Ectodermal cell (in vitro differentiated cells): ENCODE measurements around the gene S100P.
"Not testable (repeated sequence)": the region's sequence is repeated elsewhere in the genome, so short reads cannot be mapped to it uniquely, and the experiment has no call there.

Source experiments
- H3K27ac ChIP-seq: 2 replicates; pipeline ENCODE4 v1.7.0; 2013; ENCODE audit warnings: mild to moderate bottlenecking, low read depth, low read length; ENCODE audit not compliant: insufficient read depth, poor library complexity, severe bottlenecking
- H3K27me3 ChIP-seq: 2 replicates; pipeline ENCODE4 v1.7.0; 2013; ENCODE audit warnings: mild to moderate bottlenecking, low read length; ENCODE audit not compliant: insufficient read depth, control insufficient read depth, poor library complexity, severe bottlenecking
- H3K36me3 ChIP-seq: one replicate; pipeline ENCODE4 v1.7.0; 2013; ENCODE audit warnings: low read length; ENCODE audit not compliant: control insufficient read depth, insufficient read depth
- H3K4me1 ChIP-seq: one replicate; pipeline ENCODE4 v1.7.0; 2013; ENCODE audit warnings: low read length; ENCODE audit not compliant: control insufficient read depth, insufficient read depth
- H3K4me3 ChIP-seq: 2 replicates; pipeline ENCODE4 v1.7.0; 2013; ENCODE audit warnings: low read depth, low read length, control low read depth; ENCODE audit not compliant: insufficient read depth
- H3K9me3 ChIP-seq: 2 replicates; pipeline ENCODE4 v1.7.0; 2013; ENCODE audit warnings: mild to moderate bottlenecking, low read length, moderate library complexity; ENCODE audit not compliant: control insufficient read depth
- WGBS, 2 experiments: methylation state at CpG; one replicate each; pipeline ENCODE4 v1.1.7; 2013; ENCODE audit warnings: missing lambda C conversion rate in 2 of 2; 5-methylcytosine and 5-hydroxymethylcytosine counted together

S100P gene

DNA sequence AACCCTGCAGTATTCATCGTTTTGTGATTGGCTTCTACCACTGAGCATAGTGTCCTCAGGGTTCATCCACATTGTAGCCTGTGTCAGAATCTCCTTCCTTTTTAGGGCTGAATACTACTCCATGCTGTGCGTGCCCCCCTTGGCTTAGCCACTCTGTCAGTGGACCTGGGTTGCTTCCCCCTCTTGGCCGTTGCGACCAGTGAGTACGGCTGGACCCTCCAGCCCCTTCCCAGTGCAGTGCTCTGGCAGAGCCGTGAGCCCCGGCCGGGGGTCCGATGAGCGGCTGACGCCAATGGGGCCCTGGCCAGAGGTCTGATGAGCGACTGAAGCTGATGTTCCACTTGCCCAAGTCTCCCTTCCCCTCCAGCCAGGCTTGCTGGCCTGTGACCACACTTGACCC lies 29.2 kb downstream of the S100P start:
- Histone ChIP-seq H3K27ac (no peak overlapping the region), H3K36me3 (no peaks in the 10 kb centered on the region), H3K9me3 (no peaks in the 10 kb centered on the region), H3K4me3 (no peak overlapping the region), H3K4me1 (no peaks in the 10 kb centered on the region), H3K27me3 (no peaks in the 10 kb centered on the region)
- WGBS, 2 experiments, result 94 to 95% methylated on average over 12 of the region's 12 CpGs

DNA sequence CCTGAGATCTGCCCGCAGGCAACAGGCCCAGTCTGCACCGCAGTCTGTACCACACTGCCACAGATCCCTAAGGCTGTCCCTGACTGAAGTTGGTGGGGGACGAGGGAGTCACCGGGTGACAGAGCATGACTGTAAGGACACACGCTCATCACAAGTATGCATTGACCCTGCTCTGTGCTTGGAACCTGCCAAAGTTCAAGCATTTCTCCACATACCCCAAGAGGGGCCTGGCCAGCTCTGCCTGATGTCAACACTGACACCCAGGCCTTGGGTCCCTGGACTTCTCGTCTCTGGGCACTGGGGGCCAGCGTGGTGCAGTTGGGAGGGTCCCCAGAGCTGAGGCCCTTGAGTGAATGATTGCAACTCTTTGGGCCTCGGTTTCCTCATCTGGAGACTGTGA lies 30.2 kb downstream of the S100P start:
- no peaks in the 10 kb centered on the region for H3K36me3 ChIP-seq
- H3K27me3 ChIP-seq, result no peaks in the 10 kb centered on the region
- H3K4me1 ChIP-seq, result no peaks in the 10 kb centered on the region
- H3K27ac ChIP-seq, result no peak overlapping the region
- H3K4me3 ChIP-seq, result no peak overlapping the region
- 91 to 93% methylated on average over 8 of the region's 8 CpGs for WGBS, 2 experiments
- H3K9me3 ChIP-seq, result no peaks in the 10 kb centered on the region

DNA sequence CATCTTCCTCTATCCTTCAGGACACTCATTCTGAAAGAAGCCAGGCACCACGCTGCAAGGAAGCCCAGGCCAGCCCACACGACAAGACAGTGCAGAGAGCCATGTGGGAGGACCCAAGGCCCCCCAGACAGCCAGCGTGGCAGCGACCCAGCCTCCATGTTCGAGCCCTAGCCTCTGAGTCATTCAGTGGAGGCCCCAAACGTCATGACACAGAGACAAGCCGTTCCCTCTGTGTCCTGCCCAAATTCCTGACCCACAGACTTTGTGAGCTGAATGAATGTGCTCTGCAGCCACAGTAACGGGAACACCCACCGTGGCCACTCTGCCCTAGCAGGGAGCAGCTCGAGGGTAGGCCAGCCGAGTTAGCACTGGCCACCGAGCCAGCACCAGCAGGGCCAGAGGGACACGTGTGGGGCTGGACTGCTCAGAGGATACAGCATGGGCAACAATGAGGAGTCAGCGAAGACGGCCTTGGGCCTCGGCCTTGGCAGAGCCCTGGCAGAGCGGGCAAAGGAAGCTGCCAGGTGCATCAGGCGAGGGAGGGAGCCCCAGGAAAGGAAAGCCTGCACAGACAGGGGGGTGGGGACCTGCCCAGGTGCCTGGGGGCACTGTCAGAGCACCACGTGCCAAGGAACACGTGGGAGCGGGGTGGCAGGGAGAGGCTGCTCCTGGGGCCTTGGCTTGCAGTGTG lies 30.9 kb downstream of the S100P start:
- Histone ChIP-seq H3K9me3 (no peaks in the 10 kb centered on the region), H3K4me3 (no peak overlapping the region), H3K36me3 (no peaks in the 10 kb centered on the region), H3K27ac (no peak overlapping the region), H3K27me3 (no peaks in the 10 kb centered on the region), H3K4me1 (no peaks in the 10 kb centered on the region)
- WGBS, 2 experiments, result 90% methylated on average over 21 of the region's 21 CpGs

DNA sequence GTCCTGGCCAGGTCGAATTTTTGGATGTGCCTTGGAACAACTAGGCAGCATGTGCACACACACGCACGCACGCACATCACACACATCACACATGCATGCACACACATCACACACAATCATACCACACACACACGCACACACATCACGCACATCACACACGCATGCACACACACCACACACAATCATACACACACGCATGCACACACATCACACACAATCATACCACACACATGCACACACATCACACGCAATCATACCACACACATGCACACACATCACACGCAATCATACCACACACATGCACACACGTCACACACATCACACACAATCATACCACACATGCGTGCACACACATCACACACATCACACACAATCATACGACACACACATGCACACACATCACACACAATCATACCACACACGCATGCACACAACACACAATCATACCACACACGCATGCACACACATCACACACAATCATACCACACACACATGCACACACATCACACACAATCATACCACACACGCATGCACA lies 31.8 kb downstream of the S100P start:
- not testable (repeated sequence) for H3K36me3 ChIP-seq, H3K4me3 ChIP-seq, H3K27ac ChIP-seq, H3K27me3 ChIP-seq, H3K4me1 ChIP-seq, H3K9me3 ChIP-seq
- WGBS, 2 experiments, result 90% methylated on average over 15 of the region's 16 CpGs

DNA sequence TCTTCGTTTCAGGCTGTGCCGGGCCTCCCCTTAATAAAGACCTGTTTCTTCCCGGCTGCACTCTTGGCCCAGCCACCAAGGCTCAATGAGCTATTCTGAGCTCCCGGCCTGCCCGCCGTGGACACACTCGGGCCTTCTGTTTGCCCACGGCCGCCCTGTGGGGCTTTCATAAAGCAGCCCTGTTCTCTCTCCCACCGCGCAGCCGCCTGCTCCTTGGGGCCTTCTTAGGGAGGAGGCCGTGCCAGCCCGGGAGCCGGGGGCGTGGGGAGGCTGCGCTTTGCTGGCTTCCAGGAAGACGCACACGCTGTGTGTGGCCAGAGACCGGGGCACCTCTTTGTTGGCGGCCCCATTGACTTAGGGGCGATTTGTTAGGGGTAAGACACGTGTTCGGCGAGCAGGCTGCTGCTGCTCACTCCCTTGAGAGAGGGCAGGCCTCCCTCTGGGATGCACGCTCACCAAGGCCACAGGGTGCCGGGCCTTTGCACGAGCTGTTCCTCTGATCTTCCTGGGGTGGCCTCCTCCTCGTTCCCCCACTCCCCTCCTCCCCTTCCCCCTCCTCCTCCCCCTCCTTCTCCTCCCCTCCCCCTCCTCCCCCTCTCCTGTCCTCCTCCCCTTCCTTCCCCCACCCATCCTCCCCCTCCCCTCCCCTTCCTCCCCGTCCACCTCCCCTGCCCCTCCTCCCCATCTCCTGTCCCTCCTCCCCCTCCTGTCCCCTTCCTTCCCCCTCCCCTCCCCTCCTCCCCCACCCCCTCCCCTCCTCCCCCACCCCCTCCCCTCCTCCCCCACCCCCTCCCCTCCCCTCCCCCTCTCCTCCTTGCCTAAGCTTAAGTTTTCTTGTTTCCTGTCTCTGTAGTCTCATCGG lies 33.6 kb downstream of the S100P start:
- no peaks in the 10 kb centered on the region for H3K4me1 ChIP-seq
- H3K4me3 ChIP-seq, result peak overlapping the region; percentile 10
- peak overlapping the region; percentile 69 for H3K27ac ChIP-seq
- no peaks in the 10 kb centered on the region for H3K9me3 ChIP-seq
- WGBS, 2 experiments, result 28 to 31% methylated on average over 29 to 30 of the region's 31 CpGs
- H3K36me3 ChIP-seq, result no peaks in the 10 kb centered on the region
- no peaks in the 10 kb centered on the region for H3K27me3 ChIP-seq

DNA sequence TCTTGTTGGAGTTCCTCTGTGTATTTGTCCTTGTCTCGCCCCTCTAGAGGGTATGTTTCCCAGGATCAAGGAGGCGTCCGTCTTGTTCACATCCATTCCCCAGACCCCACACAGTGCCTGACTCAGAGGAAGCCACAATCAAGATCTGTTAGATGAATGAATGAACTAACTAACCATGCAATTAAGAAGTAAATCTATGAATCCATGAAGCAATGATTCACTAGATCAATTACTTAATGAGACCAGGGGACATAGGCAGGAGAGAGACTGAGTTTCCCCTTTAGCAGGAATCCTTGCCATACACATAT lies 34.2 kb downstream of the S100P start:
- Histone ChIP-seq H3K36me3 (no peaks in the 10 kb centered on the region), H3K27ac (no peak overlapping the region), H3K4me1 (peaks cover 4% of the 10 kb centered on the region), H3K4me3 (no peak overlapping the region), H3K27me3 (no peaks in the 10 kb centered on the region), H3K9me3 (no peaks in the 10 kb centered on the region)
- WGBS, 2 experiments, result 57 to 60% methylated on average over 3 of the region's 3 CpGs

DNA sequence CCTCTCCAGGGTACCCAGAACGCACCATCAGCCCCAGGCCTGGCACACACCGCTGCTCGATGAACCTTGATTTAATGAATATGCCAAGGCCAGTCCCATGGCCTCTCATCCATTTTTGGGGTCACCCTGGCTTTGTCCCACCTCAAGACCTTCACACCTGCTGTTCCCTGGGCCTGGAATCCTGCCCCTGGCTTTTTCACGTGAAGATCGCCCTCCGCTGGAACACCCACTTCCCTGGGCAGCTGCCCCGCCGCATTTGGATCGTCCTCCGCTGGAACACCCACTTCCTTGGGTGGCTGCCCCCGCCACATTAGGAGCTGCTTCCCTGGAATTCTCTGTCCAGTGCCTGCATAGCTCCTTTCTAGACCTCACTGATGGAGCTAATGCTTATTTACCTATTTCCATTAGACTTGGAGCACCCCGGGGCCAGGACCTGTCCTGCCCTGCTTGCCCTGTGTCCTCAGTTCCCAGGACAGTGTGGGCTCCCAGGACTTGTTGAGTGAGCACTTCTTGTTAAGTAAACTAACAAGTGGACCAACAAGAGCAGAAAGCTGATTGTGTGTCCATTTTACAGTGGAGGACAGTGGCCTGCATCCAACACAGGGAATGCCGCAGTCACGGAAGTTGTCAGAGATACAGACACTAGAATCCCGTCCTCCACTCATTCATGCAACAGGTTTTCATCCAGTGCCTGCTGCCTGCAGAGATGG lies 34.8 kb downstream of the S100P start:
- Histone ChIP-seq H3K36me3 (no peaks in the 10 kb centered on the region), H3K9me3 (no peaks in the 10 kb centered on the region)
- 90 to 91% methylated on average over 15 of the region's 15 CpGs for WGBS, 2 experiments

DNA sequence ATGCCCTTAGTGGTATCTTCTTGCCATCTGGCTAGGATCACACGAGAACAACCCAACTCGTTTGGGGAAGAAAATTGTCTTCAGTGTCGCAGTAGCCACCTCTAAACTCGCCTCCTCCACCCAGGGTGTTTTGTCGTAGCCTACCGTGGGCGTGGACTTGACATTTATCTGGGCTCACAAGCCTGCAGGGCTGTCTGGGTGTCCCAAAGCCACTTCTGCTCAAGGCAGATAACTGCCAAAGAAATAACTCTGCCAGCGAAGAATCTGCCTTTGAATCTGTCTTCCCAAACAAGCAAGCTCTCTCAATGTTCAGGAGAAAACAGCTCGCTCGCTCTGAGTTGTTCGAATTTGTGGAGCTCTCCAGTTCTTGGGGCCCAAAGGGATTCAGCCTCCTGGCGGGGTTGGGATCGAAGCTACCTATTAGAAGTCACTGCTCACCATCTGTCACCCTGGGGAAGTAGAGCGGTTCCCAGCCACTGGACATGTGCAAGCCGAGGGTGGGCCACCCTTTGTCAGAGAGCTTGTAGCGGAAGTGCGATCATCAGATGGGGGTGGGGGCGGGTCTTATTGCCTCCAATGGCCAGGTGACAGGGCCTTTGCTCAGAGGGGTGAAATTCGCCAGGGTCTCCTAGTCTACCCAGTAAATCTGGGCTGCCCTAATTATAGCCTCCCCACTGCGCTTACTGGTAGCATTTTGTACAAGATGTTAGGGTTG lies 37.1 kb downstream of the S100P start:
- H3K36me3 ChIP-seq, result no peaks in the 10 kb centered on the region
- H3K4me1 ChIP-seq, result peaks cover 4% of the 10 kb centered on the region
- H3K9me3 ChIP-seq, result no peaks in the 10 kb centered on the region
- 88 to 89% methylated on average over 20 of the region's 20 CpGs for WGBS, 2 experiments
- no peak overlapping the region for H3K4me3 ChIP-seq
- H3K27me3 ChIP-seq, result no peaks in the 10 kb centered on the region
- H3K27ac ChIP-seq, result no peak overlapping the region

More for the DNA sequence above, 34.8 kb downstream of the S100P start:
- H3K4me3 ChIP-seq, result no peak overlapping the region
- H3K27ac ChIP-seq, result no peak overlapping the region
- no peaks in the 10 kb centered on the region for H3K27me3 ChIP-seq
- H3K4me1 ChIP-seq, result peaks cover 4% of the 10 kb centered on the region

DNA sequence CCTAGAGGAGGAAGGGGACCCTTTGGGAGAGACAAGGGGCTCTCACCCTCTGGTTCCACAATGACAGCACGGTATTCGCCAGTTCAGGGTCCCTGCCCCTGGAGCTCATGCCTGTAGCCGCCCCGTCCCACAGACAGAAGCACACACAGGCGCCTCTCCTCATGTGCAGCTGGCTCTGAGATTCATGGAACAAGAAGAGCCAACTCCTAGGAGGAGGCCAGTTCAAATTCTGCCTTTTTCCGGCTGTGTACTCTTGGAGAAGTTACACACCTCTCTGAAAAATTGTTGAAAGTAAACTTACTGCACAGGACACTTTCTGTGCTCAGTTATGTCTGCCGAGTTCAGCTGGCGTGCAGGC lies 37.6 kb downstream of the S100P start:
- H3K27ac ChIP-seq, result no peak overlapping the region

More for the DNA sequence above, 37.6 kb downstream of the S100P start:
- Histone ChIP-seq H3K9me3 (no peaks in the 10 kb centered on the region), H3K4me3 (no peak overlapping the region), H3K27me3 (no peaks in the 10 kb centered on the region), H3K36me3 (no peaks in the 10 kb centered on the region), H3K4me1 (peaks cover 4% of the 10 kb centered on the region)
- WGBS, 2 experiments, result 95 to 96% methylated on average over 8 of the region's 8 CpGs
